Activated CD4-positive, alpha-beta T cell treated with anti-CD3 and anti-CD28 coated beads, Interleukin-2, amount 10 ng/mL, durations not matched to agents 24 days and 14 days (primary cell): Measurements from ENCODE around the gene PCSK5. TPM values are rescaled to one million over a fixed set of nuclear protein-coding genes. Genes with fewer than 3 reads are reported as not detected.

Source experiments
- DNase-seq: peaks from one replicate; pipeline ENCODE4 v3.0.0; 2022
- H3K27ac Mint-ChIP-seq: one replicate; pipeline ENCODE4 v1.8.0; 2022; ENCODE audit warnings: mild to moderate bottlenecking, mixed read lengths
- H3K27me3 Mint-ChIP-seq: one replicate; pipeline ENCODE4 v1.8.0; 2022; ENCODE audit warnings: mixed read lengths
- H3K36me3 Mint-ChIP-seq: one replicate; pipeline ENCODE4 v1.8.0; 2022; ENCODE audit warnings: low read depth, mild to moderate bottlenecking, mixed read lengths
- H3K4me1 Mint-ChIP-seq: one replicate; pipeline ENCODE4 v1.8.0; 2021; ENCODE audit warnings: mixed read lengths
- H3K4me3 Mint-ChIP-seq: one replicate; pipeline ENCODE4 v1.8.0; 2022; ENCODE audit warnings: mild to moderate bottlenecking, moderate library complexity, mixed read lengths
- H3K9me3 Mint-ChIP-seq: one replicate; pipeline ENCODE4 v1.8.0; 2021; ENCODE audit warnings: mixed read lengths
- intact Hi-C: fragments of 100-400 bp; cut with micrococcal nuclease; formaldehyde crosslinking; loops from one replicate; pipeline ENCODE4 v1.15.1; 2023
- total RNA-seq: library from RNA; stranded (reverse); gene quantifications from 2 replicates; pipeline ENCODE4 v1.2.3, GENCODE V29; 2022

Gene PCSK5
- total RNA-seq, 1 donor from 2014 or later = 1.6 TPM

- intact Hi-C loops = no loop called here
- no peak overlapping the region for H3K4me3 Mint-ChIP-seq
- H3K4me1 Mint-ChIP-seq = no peaks in the 10 kb centered on the region
- no peak overlapping the region for H3K27ac Mint-ChIP-seq
- H3K27me3 Mint-ChIP-seq = no peaks in the 10 kb centered on the region
- no peaks in the 10 kb centered on the region for H3K9me3 Mint-ChIP-seq
- DNase-seq = no peak
- no peaks in the 10 kb centered on the region for H3K36me3 Mint-ChIP-seq
Observed at GRCh38 chr9:76374783-76375559, 484.5 kb downstream of the PCSK5 start.

- Mint-ChIP-seq H3K36me3 (no peaks in the 10 kb centered on the region), H3K27ac (no peak overlapping the region), H3K27me3 (no peaks in the 10 kb centered on the region), H3K4me3 (no peak overlapping the region), H3K4me1 (no peaks in the 10 kb centered on the region), H3K9me3 (no peaks in the 10 kb centered on the region)
- no peak for DNase-seq
- intact Hi-C loops = no loop called here
Observed at GRCh38 chr9:76377791-76378190, 487.3 kb downstream of the PCSK5 start.

GRCh38 chr9:76378367-76379073, 488.0 kb downstream of the PCSK5 start:
- Mint-ChIP-seq H3K27ac (no peak overlapping the region), H3K9me3 (no peaks in the 10 kb centered on the region), H3K4me1 (no peaks in the 10 kb centered on the region), H3K4me3 (no peak overlapping the region), H3K36me3 (no peaks in the 10 kb centered on the region), H3K27me3 (no peaks in the 10 kb centered on the region)
- intact Hi-C loops = no loop called here
- no peak for DNase-seq

GRCh38 chr9:76379494-76379893, 489.0 kb downstream of the PCSK5 start:
- Mint-ChIP-seq H3K27me3 (no peaks in the 10 kb centered on the region), H3K36me3 (peaks cover 2% of the 10 kb centered on the region), H3K4me3 (no peak overlapping the region), H3K27ac (no peak overlapping the region), H3K4me1 (no peaks in the 10 kb centered on the region), H3K9me3 (no peaks in the 10 kb centered on the region)
- intact Hi-C loops = no loop called here
- no peak for DNase-seq

GRCh38 chr9:76390656-76391055, 500.2 kb downstream of the PCSK5 start:
- peaks cover 26% of the 10 kb centered on the region for H3K4me1 Mint-ChIP-seq
- H3K27me3 Mint-ChIP-seq = no peaks in the 10 kb centered on the region
- intact Hi-C loops = loop anchor here (5.0 to 10.0 kb wide), 4 partner anchors 187 to 1436 kb away; partner anchors contain the start of genes C9orf40, NMRK1 and OSTF1
- peaks cover 46% of the 10 kb centered on the region for H3K36me3 Mint-ChIP-seq
- DNase-seq = no peak
- H3K4me3 Mint-ChIP-seq = no peak overlapping the region
- no peak overlapping the region for H3K27ac Mint-ChIP-seq
- H3K9me3 Mint-ChIP-seq = no peaks in the 10 kb centered on the region

GRCh38 chr9:76394195-76394959, 503.9 kb downstream of the PCSK5 start, which contains the start of gene RFK:
RFK (minus strand) TSS chr9:76394426; CDS start chr9:76394171, 255 bp downstream.
- no peaks in the 10 kb centered on the region for H3K27me3 Mint-ChIP-seq
- H3K36me3 Mint-ChIP-seq = peaks cover 23% of the 10 kb centered on the region

GRCh38 chr9:76394960-76395252, 504.4 kb downstream of the PCSK5 start:
- intact Hi-C loops = loop anchor here (1.0 to 10.0 kb wide), 10 partner anchors 8 to 1440 kb away; partner anchors contain the start of genes C9orf40, GCNT1, NMRK1 and OSTF1
- Mint-ChIP-seq H3K27ac (peak overlapping the region; percentile 99), H3K4me1 (peaks cover 27% of the 10 kb centered on the region), H3K9me3 (no peaks in the 10 kb centered on the region), H3K36me3 (peaks cover 21% of the 10 kb centered on the region), H3K4me3 (peak overlapping the region; percentile 97), H3K27me3 (no peaks in the 10 kb centered on the region)
- DNase-seq = peak; percentile 89

More at GRCh38 chr9:76394195-76394959, 503.9 kb downstream of the PCSK5 start, which contains the start of gene RFK:
- intact Hi-C loops = loop anchor here (1.0 to 10.0 kb wide), 10 partner anchors 9 to 1440 kb away; partner anchors contain the start of genes C9orf40, GCNT1, NMRK1 and OSTF1
- H3K27ac Mint-ChIP-seq = peak within 1 kb of the TSS; percentile 99
- no peaks in the 10 kb centered on the region for H3K9me3 Mint-ChIP-seq
- H3K4me1 Mint-ChIP-seq = peaks cover 25% of the 10 kb centered on the region
- DNase-seq = peak; percentile 98
- peak within 1 kb of the TSS; percentile 97 for H3K4me3 Mint-ChIP-seq

GRCh38 chr9:76395381-76395780, 504.9 kb downstream of the PCSK5 start:
- intact Hi-C loops = loop anchor here (2.0 to 10.0 kb wide), 4 partner anchors 263 to 1441 kb away; partner anchors contain the start of genes C9orf40, NMRK1, OSTF1 and PCSK5
- no peaks in the 10 kb centered on the region for H3K9me3 Mint-ChIP-seq
- peak overlapping the region; percentile 50 for H3K4me3 Mint-ChIP-seq
- peak overlapping the region; percentile 12 for H3K27ac Mint-ChIP-seq
- peaks cover 30% of the 10 kb centered on the region for H3K4me1 Mint-ChIP-seq
- DNase-seq = no peak
- H3K36me3 Mint-ChIP-seq = peaks cover 20% of the 10 kb centered on the region
- no peaks in the 10 kb centered on the region for H3K27me3 Mint-ChIP-seq

GRCh38 chr9:76396144-76396543, 505.7 kb downstream of the PCSK5 start:
- H3K27me3 Mint-ChIP-seq = no peaks in the 10 kb centered on the region
- peaks cover 14% of the 10 kb centered on the region for H3K36me3 Mint-ChIP-seq
- H3K4me1 Mint-ChIP-seq = peaks cover 31% of the 10 kb centered on the region
- intact Hi-C loops = loop anchor here (10.0 kb wide), 2 partner anchors 1311 to 1441 kb away; partner anchors contain the start of genes C9orf40, NMRK1 and OSTF1
- H3K27ac Mint-ChIP-seq = no peak overlapping the region
- H3K9me3 Mint-ChIP-seq = no peaks in the 10 kb centered on the region
- H3K4me3 Mint-ChIP-seq = no peak overlapping the region
- DNase-seq = no peak

- DNase-seq = no peak
- H3K9me3 Mint-ChIP-seq = no peaks in the 10 kb centered on the region
- H3K4me3 Mint-ChIP-seq = no peak overlapping the region
- no peak overlapping the region for H3K27ac Mint-ChIP-seq
- peaks cover 32% of the 10 kb centered on the region for H3K4me1 Mint-ChIP-seq
- H3K27me3 Mint-ChIP-seq = no peaks in the 10 kb centered on the region
- intact Hi-C loops = loop anchor here (10.0 kb wide), 2 partner anchors 1312 to 1442 kb away; partner anchors contain the start of genes C9orf40, NMRK1 and OSTF1
- peaks cover 13% of the 10 kb centered on the region for H3K36me3 Mint-ChIP-seq
Observed at GRCh38 chr9:76396597-76396996, 506.1 kb downstream of the PCSK5 start.

GRCh38 chr9:76399856-76400255, 509.4 kb downstream of the PCSK5 start:
- Mint-ChIP-seq H3K4me3 (no peak overlapping the region), H3K36me3 (no peaks in the 10 kb centered on the region), H3K4me1 (peaks cover 35% of the 10 kb centered on the region), H3K27ac (no peak overlapping the region), H3K27me3 (no peaks in the 10 kb centered on the region), H3K9me3 (no peaks in the 10 kb centered on the region)
- DNase-seq = no peak
- intact Hi-C loops = loop anchor here (1.0 to 10.0 kb wide), 4 partner anchors 162 to 1445 kb away; partner anchors contain the start of genes C9orf40, NMRK1 and OSTF1

GRCh38 chr9:76400534-76401096, 510.1 kb downstream of the PCSK5 start:
- Mint-ChIP-seq H3K4me3 (no peak overlapping the region), H3K27ac (peak overlapping the region; percentile 39), H3K9me3 (no peaks in the 10 kb centered on the region), H3K4me1 (peaks cover 33% of the 10 kb centered on the region), H3K27me3 (no peaks in the 10 kb centered on the region), H3K36me3 (no peaks in the 10 kb centered on the region)
- DNase-seq = peak; percentile 63
- intact Hi-C loops = loop anchor here (1.0 to 5.0 kb wide), 2 partner anchors 162 to 251 kb away; no protein-coding TSS in a partner anchor

GRCh38 chr9:76401176-76401575, 510.7 kb downstream of the PCSK5 start:
- no peaks in the 10 kb centered on the region for H3K9me3 Mint-ChIP-seq
- H3K27ac Mint-ChIP-seq = no peak overlapping the region
- intact Hi-C loops = loop anchor here (5.0 kb wide), 1 partner anchor 161 kb away; no protein-coding TSS in a partner anchor
- H3K4me1 Mint-ChIP-seq = peaks cover 30% of the 10 kb centered on the region
- no peak for DNase-seq
- H3K27me3 Mint-ChIP-seq = no peaks in the 10 kb centered on the region
- no peak overlapping the region for H3K4me3 Mint-ChIP-seq
- H3K36me3 Mint-ChIP-seq = no peaks in the 10 kb centered on the region
